ENCODE measurements around the gene VPS37B.
"Not testable (repeated sequence)": the region's sequence is repeated elsewhere in the genome, so short reads cannot be mapped to it uniquely, and the experiment has no call there.

VPS37B gene

DNA sequence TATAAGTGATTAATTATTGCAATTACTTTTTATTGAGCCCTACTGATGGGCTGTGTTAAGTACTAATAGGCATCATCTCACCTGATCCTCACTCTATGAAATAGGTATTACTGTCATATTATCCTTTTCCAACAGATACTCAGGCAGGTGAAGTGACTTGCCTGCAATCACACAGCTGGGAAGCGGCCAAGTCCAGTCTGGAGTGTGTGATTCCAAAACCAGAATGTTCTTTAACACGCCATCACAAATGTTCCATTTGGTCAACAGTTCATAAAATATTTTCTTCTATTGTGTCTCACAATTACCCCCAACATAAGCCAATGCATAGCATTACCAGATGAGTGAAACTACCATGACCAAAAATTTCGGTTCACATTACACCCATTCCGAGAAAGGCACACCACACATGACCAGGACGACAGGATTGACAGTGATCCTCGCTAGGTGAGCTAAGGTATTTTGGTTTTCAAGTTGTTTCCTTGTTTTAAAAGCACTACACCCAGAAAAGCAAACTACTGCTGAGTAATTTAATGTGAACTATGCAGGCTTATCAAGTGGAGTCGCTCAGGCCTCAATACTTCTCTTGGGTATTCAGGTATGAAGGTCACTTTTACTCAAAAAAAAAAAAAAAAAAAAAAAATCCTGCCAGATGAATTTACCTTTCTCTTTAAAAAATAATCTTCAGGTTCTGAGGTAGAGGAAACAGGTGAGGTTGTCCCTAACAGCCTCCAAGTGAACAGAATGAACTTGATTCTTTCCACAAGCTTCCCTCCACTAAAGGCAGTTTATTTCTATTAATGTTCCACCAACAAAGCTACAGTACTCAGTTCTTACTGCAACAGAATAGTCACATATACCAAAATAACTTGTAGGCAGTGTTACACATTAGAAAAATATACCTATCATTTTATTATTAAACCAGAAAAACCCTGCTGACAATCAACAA, 2.4 kb downstream of the VPS37B start:
- H3K27ac ChIP-seq, result peak overlapping the region; percentile 74
- TF ChIP-seq, protein P1, sequence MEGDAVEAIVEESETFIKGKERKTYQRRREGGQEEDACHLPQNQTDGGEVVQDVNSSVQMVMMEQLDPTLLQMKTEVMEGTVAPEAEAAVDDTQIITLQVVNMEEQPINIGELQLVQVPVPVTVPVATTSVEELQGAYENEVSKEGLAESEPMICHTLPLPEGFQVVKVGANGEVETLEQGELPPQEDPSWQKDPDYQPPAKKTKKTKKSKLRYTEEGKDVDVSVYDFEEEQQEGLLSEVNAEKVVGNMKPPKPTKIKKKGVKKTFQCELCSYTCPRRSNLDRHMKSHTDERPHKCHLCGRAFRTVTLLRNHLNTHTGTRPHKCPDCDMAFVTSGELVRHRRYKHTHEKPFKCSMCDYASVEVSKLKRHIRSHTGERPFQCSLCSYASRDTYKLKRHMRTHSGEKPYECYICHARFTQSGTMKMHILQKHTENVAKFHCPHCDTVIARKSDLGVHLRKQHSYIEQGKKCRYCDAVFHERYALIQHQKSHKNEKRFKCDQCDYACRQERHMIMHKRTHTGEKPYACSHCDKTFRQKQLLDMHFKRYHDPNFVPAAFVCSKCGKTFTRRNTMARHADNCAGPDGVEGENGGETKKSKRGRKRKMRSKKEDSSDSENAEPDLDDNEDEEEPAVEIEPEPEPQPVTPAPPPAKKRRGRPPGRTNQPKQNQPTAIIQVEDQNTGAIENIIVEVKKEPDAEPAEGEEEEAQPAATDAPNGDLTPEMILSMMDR (IDR thresholded peaks at IDR 0.05), result no peak
- H3K4me2 ChIP-seq (ENCODE audit: low read length), result peak overlapping the region; percentile 99
- no peak overlapping the region for H2AFZ ChIP-seq
- H3K4me1 ChIP-seq, result peaks cover 40% of the 10 kb centered on the region
- peak overlapping the region; percentile 87 for H3K4me3 ChIP-seq (ENCODE audit: low read depth, low read length)
- no peak overlapping the region for H3K9ac ChIP-seq
- no peaks in the 10 kb centered on the region for H3K36me3 ChIP-seq (ENCODE audit: control insufficient read depth, insufficient read depth, low read length)
- H3K79me2 ChIP-seq, result peaks cover 35% of the 10 kb centered on the region
- no peaks in the 10 kb centered on the region for H3K9me3 ChIP-seq (ENCODE audit: control insufficient read depth, low read length)
- H3K27me3 ChIP-seq (ENCODE audit: control insufficient read depth, insufficient read depth, low read length), result no peaks in the 10 kb centered on the region

GRCh38 chr12:122892724-122893123, 3.2 kb downstream of the VPS37B start:
- H3K27me3 ChIP-seq (ENCODE audit: control insufficient read depth, insufficient read depth, low read length); H3K9ac ChIP-seq: not testable (repeated sequence)
- peaks cover 46% of the 10 kb centered on the region for H3K4me1 ChIP-seq

DNA sequence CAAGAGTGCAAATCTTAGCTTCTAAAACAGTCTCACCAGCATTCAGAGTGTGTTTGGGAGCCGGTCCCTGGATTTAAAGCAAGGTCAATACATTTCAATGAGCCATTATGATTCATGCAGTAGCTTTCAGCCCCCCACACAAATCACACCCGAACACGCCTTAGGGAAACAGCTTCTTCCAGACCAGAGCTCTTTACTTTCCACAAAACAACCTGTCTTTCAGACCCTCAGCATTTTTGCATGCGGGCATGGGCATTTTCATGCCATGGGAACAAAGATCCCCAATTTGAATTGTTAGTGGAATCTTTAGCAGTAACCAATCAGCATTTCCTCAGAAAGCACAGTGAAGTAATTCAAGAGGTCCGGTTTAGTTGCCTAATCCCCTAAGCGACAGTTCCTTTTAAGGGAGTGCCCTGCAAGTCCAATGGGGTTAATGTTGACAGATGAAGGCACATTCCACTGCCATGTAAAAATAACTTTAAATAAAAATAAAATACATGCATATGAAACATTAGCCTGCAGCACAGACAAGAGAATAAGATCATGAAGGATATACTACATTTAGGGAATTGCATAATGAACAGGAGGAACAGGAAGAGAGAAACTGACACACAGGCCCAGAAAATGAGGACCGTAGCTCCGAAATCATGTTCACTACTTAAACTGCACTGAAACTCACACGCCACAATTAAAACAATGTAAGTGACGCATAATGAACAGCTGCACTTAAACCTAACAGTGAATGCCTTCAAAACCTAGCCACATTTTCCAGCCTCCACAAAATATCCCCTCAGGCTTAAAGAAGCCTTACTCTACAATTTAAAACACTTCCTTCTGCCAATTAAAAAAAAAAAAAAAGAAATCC, 4.0 kb downstream of the VPS37B start:
- H3K4me1 ChIP-seq, result peaks cover 49% of the 10 kb centered on the region
- H3K36me3 ChIP-seq (ENCODE audit: control insufficient read depth, insufficient read depth, low read length), result no peaks in the 10 kb centered on the region
- H3K4me3 ChIP-seq (ENCODE audit: low read depth, low read length), result peak overlapping the region; percentile 6
- TF ChIP-seq, protein P1 (IDR thresholded peaks at IDR 0.05), result no peak
- no peaks in the 10 kb centered on the region for H3K9me3 ChIP-seq (ENCODE audit: control insufficient read depth, low read length)
- peak overlapping the region; percentile 78 for H3K27ac ChIP-seq
- H3K27me3 ChIP-seq (ENCODE audit: control insufficient read depth, insufficient read depth, low read length), result no peaks in the 10 kb centered on the region
- peak overlapping the region; percentile 8 for H2AFZ ChIP-seq
- H3K9ac ChIP-seq, result no peak overlapping the region
- H3K4me2 ChIP-seq (ENCODE audit: low read length), result peak overlapping the region; percentile 39
- peaks cover 43% of the 10 kb centered on the region for H3K79me2 ChIP-seq

More at GRCh38 chr12:122892724-122893123, 3.2 kb downstream of the VPS37B start:
- Histone ChIP-seq H3K79me2 (peaks cover 35% of the 10 kb centered on the region), H3K27ac (peak overlapping the region; percentile 78)
- H3K4me2 ChIP-seq (ENCODE audit: low read length); H3K9me3 ChIP-seq (ENCODE audit: control insufficient read depth, low read length); H3K4me3 ChIP-seq (ENCODE audit: low read depth, low read length); H2AFZ ChIP-seq; H3K36me3 ChIP-seq (ENCODE audit: control insufficient read depth, insufficient read depth, low read length): not testable (repeated sequence)

DNA sequence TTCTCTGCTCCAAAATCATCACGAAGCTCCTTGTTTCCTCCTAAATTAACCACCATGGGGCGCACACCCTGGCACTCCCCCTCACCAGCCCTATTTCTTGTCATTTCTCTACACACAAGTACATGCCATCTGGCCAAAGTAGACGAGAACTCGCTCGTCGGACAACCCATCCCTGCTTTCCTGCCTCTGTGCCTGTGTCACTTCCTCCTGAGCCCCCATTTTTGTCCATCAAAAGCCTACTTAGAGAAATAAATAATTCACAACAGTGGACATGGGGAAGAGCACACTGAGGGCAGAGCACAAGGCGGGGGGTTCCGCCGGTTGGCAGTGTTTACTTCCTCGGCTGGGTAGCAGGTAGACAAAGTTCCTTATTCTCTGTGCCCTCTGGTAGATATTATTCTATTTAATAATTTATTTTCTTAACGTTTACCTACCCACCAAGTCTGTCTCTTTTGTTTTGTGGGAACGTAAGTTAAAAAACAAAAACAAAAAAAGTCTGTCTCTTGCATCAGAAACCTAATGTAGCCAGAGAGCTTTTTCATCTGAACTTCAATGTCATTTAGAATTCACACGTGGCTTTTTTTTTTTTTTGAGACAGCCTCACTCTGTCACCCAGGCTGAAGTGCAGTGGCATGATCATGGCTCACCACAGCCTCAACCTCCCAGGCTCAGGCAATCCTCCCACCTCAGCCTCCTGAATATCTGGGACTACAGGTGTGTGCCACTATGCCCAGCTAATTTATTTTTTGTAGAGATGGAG, 6.0 kb downstream of the VPS37B start:
- TF ChIP-seq, protein P1 (IDR thresholded peaks at IDR 0.05), result no peak
- Histone ChIP-seq H3K4me2 (ENCODE audit: low read length) (no peak overlapping the region), H3K36me3 (ENCODE audit: control insufficient read depth, insufficient read depth, low read length) (no peaks in the 10 kb centered on the region), H3K79me2 (peaks cover 41% of the 10 kb centered on the region), H3K4me3 (ENCODE audit: low read depth, low read length) (no peak overlapping the region), H3K9me3 (ENCODE audit: control insufficient read depth, low read length) (no peaks in the 10 kb centered on the region), H3K9ac (no peak overlapping the region), H3K27me3 (ENCODE audit: control insufficient read depth, insufficient read depth, low read length) (no peaks in the 10 kb centered on the region), H2AFZ (no peak overlapping the region), H3K27ac (peak overlapping the region; percentile 6), H3K4me1 (peaks cover 45% of the 10 kb centered on the region)

Measured in parathyroid adenoma (tissue), 2 donors.